Measurements from ENCODE around the gene CTSA.

DNA sequence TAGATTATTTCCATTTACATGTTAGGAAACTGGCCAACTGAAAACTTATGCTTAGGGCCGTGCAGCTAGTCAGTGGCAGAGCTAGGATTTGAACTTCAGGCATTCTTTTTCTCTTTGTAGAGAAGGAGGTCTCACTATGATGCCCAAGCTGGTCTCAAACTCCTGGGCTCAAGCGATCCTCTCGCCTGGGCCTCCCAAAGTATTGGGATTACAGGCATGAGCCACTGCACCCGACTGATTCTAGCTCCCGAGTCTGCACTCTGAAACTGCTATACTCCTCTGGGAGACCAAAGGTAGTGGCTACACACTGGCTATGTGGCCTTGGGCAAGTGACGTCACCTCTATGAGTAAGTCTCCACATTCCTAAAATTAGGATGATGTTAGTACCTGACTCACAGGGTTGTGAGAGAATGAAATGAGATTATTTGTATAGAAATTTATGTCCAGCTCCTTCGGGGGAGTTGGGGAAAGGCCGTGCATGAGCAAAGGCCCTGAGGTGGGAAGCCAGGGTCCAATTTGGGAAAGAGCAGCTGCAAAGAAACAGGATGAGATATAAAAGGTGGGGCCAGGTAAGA, 14.5 kb downstream of the CTSA start:
- TF ChIP-seq POLR2A (IDR thresholded peaks at IDR 0.05; ENCODE audit: low read depth, low read length) = no peak
- TF ChIP-seq POLR2AphosphoS5 (IDR thresholded peaks at IDR 0.05; ENCODE audit: low read depth, low read length) = no peak

Data from GM12892 (cell line).